Measurements from ENCODE around the gene KNTC1.

KNTC1 gene

GRCh38 chr12:122635471-122635870, 108.4 kb downstream of the KNTC1 start:
- no peaks in the 10 kb centered on the region for H3K36me3 ChIP-seq (replicated peaks; ENCODE audit: insufficient read depth, low read length)

GRCh38 chr12:122643207-122643805, 116.3 kb downstream of the KNTC1 start:
- Histone ChIP-seq H3F3A (ENCODE audit: insufficient read depth, low read length) (no peaks in the 10 kb centered on the region), H3K9ac (ENCODE audit: low read length) (no peak overlapping the region), H3K27ac (ENCODE audit: low read length) (no peak overlapping the region), H3K9me3 (replicated peaks; ENCODE audit: insufficient read depth, low read length) (no peaks in the 10 kb centered on the region), H3K79me2 (ENCODE audit: low read length) (no peaks in the 10 kb centered on the region), H3K4me1 (ENCODE audit: low read length) (no peaks in the 10 kb centered on the region), H3K4me3 (ENCODE audit: low read length) (no peak overlapping the region), H4K20me1 (ENCODE audit: insufficient read depth, low read length) (no peaks in the 10 kb centered on the region), H3K4me2 (ENCODE audit: low read depth, low read length) (no peak overlapping the region), H3K27me3 (replicated peaks; ENCODE audit: insufficient read depth, low read length) (no peaks in the 10 kb centered on the region), H2AFZ (ENCODE audit: low read length) (no peak overlapping the region), H3K36me3 (replicated peaks; ENCODE audit: insufficient read depth, low read length) (no peaks in the 10 kb centered on the region), H3K9me2 (replicated peaks; ENCODE audit: insufficient read depth, low read length) (no peaks in the 10 kb centered on the region)
- no peak for DNase-seq
- TF ChIP-seq EZH2phosphoT487 (IDR thresholded peaks at IDR 0.05; ENCODE audit: low read length) (no peak), EZH2 (optimal IDR thresholded peaks at IDR 0.05; ENCODE audit: low read depth, low read length) (no peak)
- TF ChIP-seq, protein P1, sequence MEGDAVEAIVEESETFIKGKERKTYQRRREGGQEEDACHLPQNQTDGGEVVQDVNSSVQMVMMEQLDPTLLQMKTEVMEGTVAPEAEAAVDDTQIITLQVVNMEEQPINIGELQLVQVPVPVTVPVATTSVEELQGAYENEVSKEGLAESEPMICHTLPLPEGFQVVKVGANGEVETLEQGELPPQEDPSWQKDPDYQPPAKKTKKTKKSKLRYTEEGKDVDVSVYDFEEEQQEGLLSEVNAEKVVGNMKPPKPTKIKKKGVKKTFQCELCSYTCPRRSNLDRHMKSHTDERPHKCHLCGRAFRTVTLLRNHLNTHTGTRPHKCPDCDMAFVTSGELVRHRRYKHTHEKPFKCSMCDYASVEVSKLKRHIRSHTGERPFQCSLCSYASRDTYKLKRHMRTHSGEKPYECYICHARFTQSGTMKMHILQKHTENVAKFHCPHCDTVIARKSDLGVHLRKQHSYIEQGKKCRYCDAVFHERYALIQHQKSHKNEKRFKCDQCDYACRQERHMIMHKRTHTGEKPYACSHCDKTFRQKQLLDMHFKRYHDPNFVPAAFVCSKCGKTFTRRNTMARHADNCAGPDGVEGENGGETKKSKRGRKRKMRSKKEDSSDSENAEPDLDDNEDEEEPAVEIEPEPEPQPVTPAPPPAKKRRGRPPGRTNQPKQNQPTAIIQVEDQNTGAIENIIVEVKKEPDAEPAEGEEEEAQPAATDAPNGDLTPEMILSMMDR (IDR thresholded peaks at IDR 0.05; ENCODE audit: low read length): no peak

More at GRCh38 chr12:122635471-122635870, 108.4 kb downstream of the KNTC1 start:
- Histone ChIP-seq H2AFZ (ENCODE audit: low read length) (no peak overlapping the region), H3K9ac (ENCODE audit: low read length) (no peak overlapping the region), H3K79me2 (ENCODE audit: low read length) (no peaks in the 10 kb centered on the region), H3K27ac (ENCODE audit: low read length) (no peak overlapping the region), H3K27me3 (replicated peaks; ENCODE audit: insufficient read depth, low read length) (no peaks in the 10 kb centered on the region), H3K4me1 (ENCODE audit: low read length) (no peaks in the 10 kb centered on the region), H3K9me2 (replicated peaks; ENCODE audit: insufficient read depth, low read length) (no peaks in the 10 kb centered on the region), H3F3A (ENCODE audit: insufficient read depth, low read length) (no peaks in the 10 kb centered on the region), H3K9me3 (replicated peaks; ENCODE audit: insufficient read depth, low read length) (no peaks in the 10 kb centered on the region), H3K4me3 (ENCODE audit: low read length) (no peak overlapping the region), H3K4me2 (ENCODE audit: low read depth, low read length) (no peak overlapping the region), H4K20me1 (ENCODE audit: insufficient read depth, low read length) (no peaks in the 10 kb centered on the region)
- TF ChIP-seq EZH2phosphoT487 (IDR thresholded peaks at IDR 0.05; ENCODE audit: low read length): no peak
- TF ChIP-seq EZH2 (optimal IDR thresholded peaks at IDR 0.05; ENCODE audit: low read depth, low read length): no peak
- TF ChIP-seq, protein P1 (IDR thresholded peaks at IDR 0.05; ENCODE audit: low read length): no peak
- DNase-seq: no peak

DNA sequence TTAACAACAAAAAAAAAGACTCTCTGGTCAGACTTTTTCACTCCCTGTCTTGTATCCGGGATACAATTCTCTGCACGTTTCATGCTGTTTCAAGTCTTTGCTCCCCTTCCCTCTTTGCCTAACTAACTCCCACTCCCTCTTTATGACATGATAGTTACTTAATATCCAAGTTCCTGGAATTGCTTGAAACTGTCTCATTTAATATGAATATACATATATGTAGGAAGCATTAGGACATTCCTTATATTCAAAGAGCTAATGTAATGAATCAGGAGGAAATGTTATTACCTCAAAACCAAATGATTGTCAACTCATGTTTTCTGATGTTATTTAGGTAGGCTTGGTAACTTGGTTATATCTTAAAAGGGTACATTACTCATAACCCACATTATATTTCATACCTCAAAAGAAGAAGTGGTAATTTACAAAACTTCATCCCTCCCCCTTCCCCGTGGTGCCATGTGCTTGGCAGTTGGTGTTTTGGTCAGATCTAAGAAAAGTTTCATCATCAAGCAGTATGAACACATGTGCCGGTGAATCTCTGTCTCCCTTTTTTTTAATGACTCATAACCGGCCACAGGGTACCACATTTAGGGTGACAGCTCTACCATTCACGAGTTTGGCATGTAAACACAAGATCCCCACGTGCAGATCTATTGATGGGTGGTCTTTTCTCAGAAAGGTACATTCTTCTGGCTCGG, 119.6 kb downstream of the KNTC1 start:
- Histone ChIP-seq H3K9me3 (replicated peaks; ENCODE audit: insufficient read depth, low read length) (no peaks in the 10 kb centered on the region), H3K4me1 (ENCODE audit: low read length) (no peaks in the 10 kb centered on the region), H3F3A (ENCODE audit: insufficient read depth, low read length) (no peaks in the 10 kb centered on the region), H3K4me2 (ENCODE audit: low read depth, low read length) (no peak overlapping the region), H3K27ac (ENCODE audit: low read length) (no peak overlapping the region), H3K4me3 (ENCODE audit: low read length) (no peak overlapping the region), H3K79me2 (ENCODE audit: low read length) (no peaks in the 10 kb centered on the region), H3K27me3 (replicated peaks; ENCODE audit: insufficient read depth, low read length) (no peaks in the 10 kb centered on the region), H3K36me3 (replicated peaks; ENCODE audit: insufficient read depth, low read length) (no peaks in the 10 kb centered on the region), H3K9me2 (replicated peaks; ENCODE audit: insufficient read depth, low read length) (no peaks in the 10 kb centered on the region), H3K9ac (ENCODE audit: low read length) (no peak overlapping the region), H4K20me1 (ENCODE audit: insufficient read depth, low read length) (no peaks in the 10 kb centered on the region), H2AFZ (ENCODE audit: low read length) (no peak overlapping the region)
- peak; percentile 7 for DNase-seq
- TF ChIP-seq, protein P1 (IDR thresholded peaks at IDR 0.05; ENCODE audit: low read length): no peak
- no peak for TF ChIP-seq EZH2phosphoT487 (IDR thresholded peaks at IDR 0.05; ENCODE audit: low read length)

Data from MM.1S (cell line).